Keratinocyte (primary cell): ENCODE results near the gene UBASH3B.
A peak's percentile ranks its signal among the peaks of the same experiment; 100 is the strongest.

Source experiments
- CTCF ChIP-seq, 3 experiments: IDR thresholded peaks in 1 of 3; conservative IDR thresholded peaks in 1 of 3; optimal IDR thresholded peaks in 1 of 3; 2 replicates in 2 of 3; 3 replicates in 1 of 3; pipeline versions ENCODE3 to v1.5.1; 2011; ENCODE audit warnings: low read length in 3 of 3, mild to moderate bottlenecking in 3 of 3, moderate library complexity in 2 of 3, control low read depth in 1 of 3, inconsistent platforms in 1 of 3; ENCODE audit not compliant: insufficient read depth in 2 of 3; ENCODE audit errors: extremely low read depth in 1 of 3
- EZH2 ChIP-seq: IDR thresholded peaks from one replicate; pipeline ENCODE4 v1.6.1; 2012; ENCODE audit warnings: inconsistent platforms, mild to moderate bottlenecking, low read length, moderate library complexity

- no peak for TF ChIP-seq EZH2
- TF ChIP-seq CTCF (optimal IDR thresholded peaks at IDR 0.05 in 1 of 3, IDR thresholded peaks at IDR 0.05 in 1 of 3, conservative IDR thresholded peaks at IDR 0.05 in 1 of 3; ENCODE audit: extremely low read depth in 1 of 3, insufficient read depth in 2 of 3, low read length in 3 of 3): peak in 1 of 3 experiments; percentile 10
These were observed 1.1 kb downstream of the UBASH3B start for GRCh38 chr11:122656631-122657101.
